Testis (tissue), 2 donors: Measurements from ENCODE around the gene ZNF558.

Experiments
- POLR2A ChIP-seq: fragments of 450-650 bp; IDR thresholded peaks from one replicate; pipeline ENCODE4 v1.6.1; 2017; ENCODE audit warnings: antibody characterized with exemption, mild to moderate bottlenecking, moderate library complexity
- TF ChIP-seq, protein P1 (sequence below), 3 experiments: fragments of 450-650 bp in 2 of 3; fragments of 200-600 bp in 1 of 3; sonication (generic) in 1 of 3; IDR thresholded peaks; one replicate each; pipeline ENCODE4 v1.5.1; 2016 to 2019; ENCODE audit warnings: antibody characterized with exemption in 3 of 3, mild to moderate bottlenecking in 2 of 3, moderate library complexity in 1 of 3

DNA sequence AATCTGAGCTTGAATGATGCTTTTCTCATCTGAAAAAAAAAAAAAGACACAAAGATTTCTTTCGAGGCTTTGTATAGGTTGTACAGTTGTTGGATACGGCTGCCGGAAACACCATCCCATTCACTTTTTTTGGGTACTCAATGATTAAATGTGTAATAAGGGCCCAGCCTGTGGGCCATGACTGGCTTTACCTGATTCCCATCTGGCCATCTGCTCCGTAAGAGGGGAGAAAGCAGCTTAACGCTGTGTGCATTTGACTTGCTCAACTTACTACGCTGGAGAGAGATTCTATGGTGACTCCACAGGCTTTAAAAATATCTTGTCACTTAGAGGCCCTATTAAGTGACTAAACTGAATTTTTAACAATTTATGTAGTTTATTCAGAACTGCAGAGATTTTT, 731 bp downstream of the ZNF558 start:
- TF ChIP-seq, protein P1, sequence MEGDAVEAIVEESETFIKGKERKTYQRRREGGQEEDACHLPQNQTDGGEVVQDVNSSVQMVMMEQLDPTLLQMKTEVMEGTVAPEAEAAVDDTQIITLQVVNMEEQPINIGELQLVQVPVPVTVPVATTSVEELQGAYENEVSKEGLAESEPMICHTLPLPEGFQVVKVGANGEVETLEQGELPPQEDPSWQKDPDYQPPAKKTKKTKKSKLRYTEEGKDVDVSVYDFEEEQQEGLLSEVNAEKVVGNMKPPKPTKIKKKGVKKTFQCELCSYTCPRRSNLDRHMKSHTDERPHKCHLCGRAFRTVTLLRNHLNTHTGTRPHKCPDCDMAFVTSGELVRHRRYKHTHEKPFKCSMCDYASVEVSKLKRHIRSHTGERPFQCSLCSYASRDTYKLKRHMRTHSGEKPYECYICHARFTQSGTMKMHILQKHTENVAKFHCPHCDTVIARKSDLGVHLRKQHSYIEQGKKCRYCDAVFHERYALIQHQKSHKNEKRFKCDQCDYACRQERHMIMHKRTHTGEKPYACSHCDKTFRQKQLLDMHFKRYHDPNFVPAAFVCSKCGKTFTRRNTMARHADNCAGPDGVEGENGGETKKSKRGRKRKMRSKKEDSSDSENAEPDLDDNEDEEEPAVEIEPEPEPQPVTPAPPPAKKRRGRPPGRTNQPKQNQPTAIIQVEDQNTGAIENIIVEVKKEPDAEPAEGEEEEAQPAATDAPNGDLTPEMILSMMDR (IDR thresholded peaks at IDR 0.05), result no peak
- TF ChIP-seq POLR2A, result no peak
